K562 (cell line): ENCODE results near the gene DTNB.

Experiments
- ESRRA ChIP-seq: fragments of 450-650 bp; IDR thresholded peaks from 2 replicates; pipeline ENCODE4 v1.6.1; 2014; ENCODE audit warnings: low read depth, mild to moderate bottlenecking, moderate library complexity, borderline replicate concordance
- EZH2 ChIP-seq: IDR thresholded peaks from 2 replicates; pipeline ENCODE4 v1.6.1; 2012; ENCODE audit warnings: low read depth, mild to moderate bottlenecking, inconsistent platforms, low read length, borderline replicate concordance
- LARP7 ChIP-seq: fragments of 450-650 bp; IDR thresholded peaks from 2 replicates; pipeline ENCODE4 v1.6.1; 2016
- MEF2D ChIP-seq: conservative IDR thresholded peaks from 2 replicates; pipeline ENCODE4 v1.6.1; 2016; ENCODE audit warnings: low read depth, missing genetic modification characterization, missing compliant biosample characterization
- POLR2AphosphoS5 ChIP-seq: IDR thresholded peaks from 2 replicates; pipeline ENCODE4 v1.6.1; 2011; ENCODE audit warnings: mild to moderate bottlenecking, low read depth, low read length, moderate library complexity; ENCODE audit not compliant: control insufficient read depth, insufficient read depth
- SMC3 ChIP-seq: conservative IDR thresholded peaks from 2 replicates; pipeline ENCODE4 v1.6.1; 2011; ENCODE audit warnings: low read depth, low read length, improper control_type of control experiment; ENCODE audit not compliant: insufficient read depth
- ZNF561 ChIP-seq: fragments of 450-650 bp; formaldehyde crosslinking; conservative IDR thresholded peaks from 2 replicates; pipeline ENCODE4 v1.4.0; 2020; ENCODE audit warnings: mild to moderate bottlenecking, moderate library complexity
- TF ChIP-seq, protein P1 (sequence below): sonication (generic); formaldehyde crosslinking; IDR thresholded peaks from 2 replicates; pipeline ENCODE4 v1.8.0; 2022; ENCODE audit warnings: mild to moderate bottlenecking, missing genetic modification reagents, borderline replicate concordance
- TF ChIP-seq, protein P2 (sequence below): fragments of 250-450 bp; sonication (Bioruptor Pico); IDR thresholded peaks from 2 replicates; pipeline ENCODE4 v1.6.1; 2021; ENCODE audit warnings: mild to moderate bottlenecking
- TF ChIP-seq, protein P3 (sequence below), 3 experiments: IDR thresholded peaks in 2 of 3; conservative IDR thresholded peaks in 1 of 3; 2 replicates each; pipeline ENCODE4 v1.5.1; 2011 to 2012; ENCODE audit warnings: low read length in 3 of 3, mild to moderate bottlenecking in 3 of 3, control low read depth in 2 of 3, improper control_type of control experiment in 1 of 3, inconsistent platforms in 1 of 3, low read depth in 1 of 3, mixed read lengths in 1 of 3, moderate library complexity in 1 of 3; ENCODE audit not compliant: insufficient read depth in 2 of 3
- TF ChIP-seq, protein P4 (sequence below), 2 experiments: IDR thresholded peaks; 2 replicates each; pipeline ENCODE4 v1.6.1; 2011; ENCODE audit warnings: borderline replicate concordance in 1 of 2, control low read depth in 1 of 2, low read depth in 1 of 2, low read length in 1 of 2, mild to moderate bottlenecking in 1 of 2, mixed read lengths in 1 of 2, moderate library complexity in 1 of 2; ENCODE audit not compliant: insufficient read depth in 1 of 2, insufficient read length in 1 of 2, poor library complexity in 1 of 2, severe bottlenecking in 1 of 2; ENCODE audit errors: extremely low read depth in 1 of 2

DNA sequence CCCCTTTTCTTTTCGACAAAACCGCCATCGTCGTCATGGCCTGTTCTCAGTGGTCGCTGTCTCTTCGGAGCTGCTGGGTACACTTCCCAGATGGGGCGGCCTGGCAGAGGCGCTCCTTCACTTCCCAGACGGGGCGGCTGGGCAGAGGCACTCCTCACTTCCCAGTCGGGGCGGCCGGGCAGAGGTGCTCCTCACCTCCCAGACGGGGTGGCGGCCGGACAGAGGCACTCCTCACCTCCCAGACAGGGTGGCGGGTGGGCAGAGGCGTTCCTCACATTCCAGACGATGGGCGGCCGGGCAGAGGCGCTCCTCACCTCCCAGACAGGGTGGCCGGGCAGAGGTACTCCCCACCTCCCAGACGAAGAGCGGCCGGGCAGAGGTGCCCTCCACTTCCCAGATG, 138.9 kb downstream of the DTNB start:
- TF ChIP-seq ZNF561 (CRISPR knock-in tag) (no peak), EZH2 (no peak), POLR2AphosphoS5 (no peak), SMC3 (no peak), MEF2D (tag) (no peak), ESRRA (no peak), LARP7 (no peak)
- TF ChIP-seq, protein P1, sequence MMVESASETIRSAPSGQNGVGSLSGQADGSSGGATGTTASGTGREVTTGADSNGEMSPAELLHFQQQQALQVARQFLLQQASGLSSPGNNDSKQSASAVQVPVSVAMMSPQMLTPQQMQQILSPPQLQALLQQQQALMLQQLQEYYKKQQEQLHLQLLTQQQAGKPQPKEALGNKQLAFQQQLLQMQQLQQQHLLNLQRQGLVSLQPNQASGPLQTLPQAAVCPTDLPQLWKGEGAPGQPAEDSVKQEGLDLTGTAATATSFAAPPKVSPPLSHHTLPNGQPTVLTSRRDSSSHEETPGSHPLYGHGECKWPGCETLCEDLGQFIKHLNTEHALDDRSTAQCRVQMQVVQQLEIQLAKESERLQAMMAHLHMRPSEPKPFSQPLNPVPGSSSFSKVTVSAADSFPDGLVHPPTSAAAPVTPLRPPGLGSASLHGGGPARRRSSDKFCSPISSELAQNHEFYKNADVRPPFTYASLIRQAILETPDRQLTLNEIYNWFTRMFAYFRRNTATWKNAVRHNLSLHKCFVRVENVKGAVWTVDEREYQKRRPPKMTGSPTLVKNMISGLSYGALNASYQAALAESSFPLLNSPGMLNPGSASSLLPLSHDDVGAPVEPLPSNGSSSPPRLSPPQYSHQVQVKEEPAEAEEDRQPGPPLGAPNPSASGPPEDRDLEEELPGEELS (CRISPR knock-in tag) = no peak
- TF ChIP-seq, protein P2, sequence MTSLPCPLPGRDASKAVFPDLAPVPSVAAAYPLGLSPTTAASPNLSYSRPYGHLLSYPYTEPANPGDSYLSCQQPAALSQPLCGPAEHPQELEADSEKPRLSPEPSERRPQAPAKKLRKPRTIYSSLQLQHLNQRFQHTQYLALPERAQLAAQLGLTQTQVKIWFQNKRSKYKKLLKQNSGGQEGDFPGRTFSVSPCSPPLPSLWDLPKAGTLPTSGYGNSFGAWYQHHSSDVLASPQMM (CRISPR knock-in tag) = no peak
- TF ChIP-seq, protein P3, sequence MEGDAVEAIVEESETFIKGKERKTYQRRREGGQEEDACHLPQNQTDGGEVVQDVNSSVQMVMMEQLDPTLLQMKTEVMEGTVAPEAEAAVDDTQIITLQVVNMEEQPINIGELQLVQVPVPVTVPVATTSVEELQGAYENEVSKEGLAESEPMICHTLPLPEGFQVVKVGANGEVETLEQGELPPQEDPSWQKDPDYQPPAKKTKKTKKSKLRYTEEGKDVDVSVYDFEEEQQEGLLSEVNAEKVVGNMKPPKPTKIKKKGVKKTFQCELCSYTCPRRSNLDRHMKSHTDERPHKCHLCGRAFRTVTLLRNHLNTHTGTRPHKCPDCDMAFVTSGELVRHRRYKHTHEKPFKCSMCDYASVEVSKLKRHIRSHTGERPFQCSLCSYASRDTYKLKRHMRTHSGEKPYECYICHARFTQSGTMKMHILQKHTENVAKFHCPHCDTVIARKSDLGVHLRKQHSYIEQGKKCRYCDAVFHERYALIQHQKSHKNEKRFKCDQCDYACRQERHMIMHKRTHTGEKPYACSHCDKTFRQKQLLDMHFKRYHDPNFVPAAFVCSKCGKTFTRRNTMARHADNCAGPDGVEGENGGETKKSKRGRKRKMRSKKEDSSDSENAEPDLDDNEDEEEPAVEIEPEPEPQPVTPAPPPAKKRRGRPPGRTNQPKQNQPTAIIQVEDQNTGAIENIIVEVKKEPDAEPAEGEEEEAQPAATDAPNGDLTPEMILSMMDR (IDR thresholded peaks at IDR 0.05 in 2 of 3, conservative IDR thresholded peaks at IDR 0.05 in 1 of 3; ENCODE audit: insufficient read depth in 2 of 3, low read depth in 1 of 3, low read length in 3 of 3) = no peak
- TF ChIP-seq, protein P4, sequence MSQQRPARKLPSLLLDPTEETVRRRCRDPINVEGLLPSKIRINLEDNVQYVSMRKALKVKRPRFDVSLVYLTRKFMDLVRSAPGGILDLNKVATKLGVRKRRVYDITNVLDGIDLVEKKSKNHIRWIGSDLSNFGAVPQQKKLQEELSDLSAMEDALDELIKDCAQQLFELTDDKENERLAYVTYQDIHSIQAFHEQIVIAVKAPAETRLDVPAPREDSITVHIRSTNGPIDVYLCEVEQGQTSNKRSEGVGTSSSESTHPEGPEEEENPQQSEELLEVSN (IDR thresholded peaks at IDR 0.05; ENCODE audit: borderline replicate concordance in 1 of 2, extremely low read depth in 1 of 2, insufficient read depth in 1 of 2, insufficient read length in 1 of 2, low read depth in 1 of 2, low read length in 1 of 2, poor library complexity in 1 of 2, severe bottlenecking in 1 of 2) = no peak
